ENCODE results near the gene HPSE2.

HPSE2 gene

DNA sequence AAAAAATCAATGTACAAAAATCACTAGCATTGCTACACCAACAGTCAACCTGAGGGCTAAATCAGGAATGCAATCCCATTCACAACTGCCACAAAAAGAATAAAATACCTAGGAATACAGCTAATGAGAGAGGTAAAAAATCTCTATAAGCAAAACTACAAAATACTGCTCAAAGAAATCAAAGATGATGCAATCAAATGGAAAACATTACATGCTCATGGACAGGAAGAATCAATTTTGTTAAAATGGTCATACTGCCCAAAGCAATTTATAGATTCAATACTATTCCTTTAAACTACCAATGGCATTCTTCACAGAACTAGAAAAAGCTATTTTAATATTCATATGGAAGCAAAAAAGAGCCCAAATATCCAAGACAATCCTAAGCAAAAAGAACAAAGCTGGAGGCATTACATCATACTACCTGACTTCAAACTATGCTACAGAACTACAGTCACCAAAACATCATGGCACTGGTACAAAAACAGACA, 116.3 kb downstream of the HPSE2 start:
- no peak for DNase-seq (ENCODE audit: extremely low read depth, insufficient read length)
- Histone ChIP-seq H3K27me3 (replicated peaks; ENCODE audit: control insufficient read depth, insufficient read depth, low read length) (no peaks in the 10 kb centered on the region), H3K36me3 (ENCODE audit: control insufficient read depth, insufficient read depth, low read length) (no peaks in the 10 kb centered on the region), H3K4me3 (replicated peaks; ENCODE audit: low read depth, low read length) (no peak overlapping the region)
- TF ChIP-seq, protein P1, sequence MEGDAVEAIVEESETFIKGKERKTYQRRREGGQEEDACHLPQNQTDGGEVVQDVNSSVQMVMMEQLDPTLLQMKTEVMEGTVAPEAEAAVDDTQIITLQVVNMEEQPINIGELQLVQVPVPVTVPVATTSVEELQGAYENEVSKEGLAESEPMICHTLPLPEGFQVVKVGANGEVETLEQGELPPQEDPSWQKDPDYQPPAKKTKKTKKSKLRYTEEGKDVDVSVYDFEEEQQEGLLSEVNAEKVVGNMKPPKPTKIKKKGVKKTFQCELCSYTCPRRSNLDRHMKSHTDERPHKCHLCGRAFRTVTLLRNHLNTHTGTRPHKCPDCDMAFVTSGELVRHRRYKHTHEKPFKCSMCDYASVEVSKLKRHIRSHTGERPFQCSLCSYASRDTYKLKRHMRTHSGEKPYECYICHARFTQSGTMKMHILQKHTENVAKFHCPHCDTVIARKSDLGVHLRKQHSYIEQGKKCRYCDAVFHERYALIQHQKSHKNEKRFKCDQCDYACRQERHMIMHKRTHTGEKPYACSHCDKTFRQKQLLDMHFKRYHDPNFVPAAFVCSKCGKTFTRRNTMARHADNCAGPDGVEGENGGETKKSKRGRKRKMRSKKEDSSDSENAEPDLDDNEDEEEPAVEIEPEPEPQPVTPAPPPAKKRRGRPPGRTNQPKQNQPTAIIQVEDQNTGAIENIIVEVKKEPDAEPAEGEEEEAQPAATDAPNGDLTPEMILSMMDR (IDR thresholded peaks at IDR 0.05; ENCODE audit: insufficient read depth, low read length, poor library complexity, severe bottlenecking), result no peak

GRCh38 chr10:99115703-99116102, 119.9 kb downstream of the HPSE2 start:
- TF ChIP-seq, protein P1 (IDR thresholded peaks at IDR 0.05; ENCODE audit: insufficient read depth, low read length, poor library complexity, severe bottlenecking), result no peak
- H3K36me3 ChIP-seq (ENCODE audit: control insufficient read depth, insufficient read depth, low read length), result no peaks in the 10 kb centered on the region
- no peak overlapping the region for H3K4me3 ChIP-seq (replicated peaks; ENCODE audit: low read depth, low read length)
- H3K27me3 ChIP-seq (replicated peaks; ENCODE audit: control insufficient read depth, insufficient read depth, low read length), result no peaks in the 10 kb centered on the region
- DNase-seq (ENCODE audit: extremely low read depth, insufficient read length), result no peak

- no peaks in the 10 kb centered on the region for H3K36me3 ChIP-seq (ENCODE audit: control insufficient read depth, insufficient read depth, low read length)
- DNase-seq (ENCODE audit: extremely low read depth, insufficient read length), result no peak
- H3K4me3 ChIP-seq (replicated peaks; ENCODE audit: low read depth, low read length), result no peak overlapping the region
- H3K27me3 ChIP-seq (replicated peaks; ENCODE audit: control insufficient read depth, insufficient read depth, low read length), result no peaks in the 10 kb centered on the region
- TF ChIP-seq, protein P1 (IDR thresholded peaks at IDR 0.05; ENCODE audit: insufficient read depth, low read length, poor library complexity, severe bottlenecking), result no peak
Measured at GRCh38 chr10:99085358-99085757, 150.3 kb downstream of the HPSE2 start.

- Histone ChIP-seq H3K27me3 (replicated peaks; ENCODE audit: control insufficient read depth, insufficient read depth, low read length) (no peaks in the 10 kb centered on the region), H3K4me3 (replicated peaks; ENCODE audit: low read depth, low read length) (no peak overlapping the region), H3K36me3 (ENCODE audit: control insufficient read depth, insufficient read depth, low read length) (no peaks in the 10 kb centered on the region)
- TF ChIP-seq, protein P1 (IDR thresholded peaks at IDR 0.05; ENCODE audit: insufficient read depth, low read length, poor library complexity, severe bottlenecking), result no peak
- DNase-seq (ENCODE audit: extremely low read depth, insufficient read length), result no peak
Measured at GRCh38 chr10:99084161-99084560, 151.5 kb downstream of the HPSE2 start.

DNA sequence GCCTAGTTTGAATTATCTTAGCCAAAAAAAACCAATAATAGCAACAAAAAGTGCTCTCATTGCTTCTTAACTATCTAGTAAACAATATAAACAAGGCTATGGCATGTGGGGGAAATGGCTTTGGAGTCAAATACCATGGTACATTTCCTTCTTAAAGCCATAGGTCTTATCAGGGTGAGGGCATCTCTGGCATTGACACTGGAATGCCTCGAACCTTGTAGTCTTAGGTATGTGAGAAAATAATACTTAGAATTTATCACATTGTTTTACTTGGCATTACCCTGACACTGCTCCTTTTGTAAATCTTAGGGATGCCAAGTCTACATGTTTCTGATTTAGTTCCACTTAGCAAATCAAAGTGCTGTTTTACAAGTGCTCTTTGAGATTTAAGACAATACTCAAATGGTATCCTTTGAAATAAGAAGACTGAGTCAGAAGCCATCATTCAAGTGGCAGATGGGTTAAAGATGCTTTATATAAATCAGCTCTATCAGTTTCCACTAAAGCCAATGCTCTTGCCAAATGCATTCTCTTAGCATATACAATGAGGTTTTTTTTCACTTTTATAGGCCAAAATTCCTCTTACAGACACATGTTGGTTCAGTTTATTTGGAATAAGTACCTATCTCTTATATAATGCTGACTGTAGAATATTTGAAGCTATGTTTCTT, 155.2 kb downstream of the HPSE2 start:
- DNase-seq (ENCODE audit: extremely low read depth, insufficient read length), result no peak
- Histone ChIP-seq H3K4me3 (replicated peaks; ENCODE audit: low read depth, low read length) (no peak overlapping the region), H3K27me3 (replicated peaks; ENCODE audit: control insufficient read depth, insufficient read depth, low read length) (no peaks in the 10 kb centered on the region), H3K36me3 (ENCODE audit: control insufficient read depth, insufficient read depth, low read length) (no peaks in the 10 kb centered on the region)
- TF ChIP-seq, protein P1 (IDR thresholded peaks at IDR 0.05; ENCODE audit: insufficient read depth, low read length, poor library complexity, severe bottlenecking), result no peak

Data from GM06990 (cell line).